OCI-LY3 (cell line): ENCODE results near the gene LRRC4C.
A peak's percentile ranks its signal among the peaks of the same experiment; 100 is the strongest.

Experiments
- H2AFZ ChIP-seq: fragments of 200-600, 300-600 bp; shearing (Covaris generic); 2 replicates; pipeline ENCODE4 v1.6.0; 2014; ENCODE audit warnings: antibody characterized with exemption, low read depth, low read length
- H3K27ac ChIP-seq: fragments of 200-600, 300-600 bp; sonication (generic); 2 replicates; pipeline ENCODE4 v1.5.1; 2014; ENCODE audit warnings: mild to moderate bottlenecking, low read length, moderate library complexity, mixed read lengths
- H3K27me3 ChIP-seq: fragments of 200-600, 300-600 bp; sonication (generic); 2 replicates; pipeline ENCODE4 v1.6.1; 2014; ENCODE audit warnings: low read depth, low read length, mixed read lengths
- H3K36me3 ChIP-seq: fragments of 200-600, 300-600 bp; sonication (generic); replicated peaks from 2 replicates; pipeline ENCODE3; 2014; ENCODE audit warnings: low read depth, low read length, mixed read lengths
- H3K4me1 ChIP-seq: fragments of 300-600, 200-600 bp; sonication (generic); 2 replicates; pipeline ENCODE4 v1.6.1; 2014; ENCODE audit warnings: low read length, mixed read lengths
- H3K4me2 ChIP-seq: fragments of 200-600, 300-600 bp; sonication (generic); 2 replicates; pipeline ENCODE4 v1.6.1; 2014; ENCODE audit warnings: low read length, mixed read lengths
- H3K4me3 ChIP-seq: fragments of 300-600, 200-600 bp; sonication (generic); 2 replicates; pipeline ENCODE4 v1.5.1; 2014; ENCODE audit warnings: antibody characterized with exemption, mild to moderate bottlenecking, low read length, moderate library complexity
- H3K79me2 ChIP-seq: fragments of 300-600, 200-600 bp; shearing (Covaris generic); 2 replicates; pipeline ENCODE4 v1.6.1; 2014; ENCODE audit warnings: mild to moderate bottlenecking, low read length, mixed read lengths
- H3K9ac ChIP-seq: fragments of 300-600, 200-600 bp; shearing (Covaris generic); 2 replicates; pipeline ENCODE4 v1.6.0; 2014; ENCODE audit warnings: mild to moderate bottlenecking, low read length, moderate library complexity
- H3K9me3 ChIP-seq: fragments of 200-600, 300-600 bp; shearing (Covaris generic); 2 replicates; pipeline ENCODE4 v1.6.1; 2014; ENCODE audit warnings: low read length, mixed read lengths; ENCODE audit not compliant: insufficient read depth
- H4K20me1 ChIP-seq: fragments of 200-600, 300-600 bp; sonication (generic); 2 replicates; pipeline ENCODE4 v1.6.1; 2016; ENCODE audit warnings: low read length, mixed read lengths; ENCODE audit not compliant: insufficient read depth
- EZH2phosphoT487 ChIP-seq: fragments of 200-600 bp; shearing (Covaris generic); IDR thresholded peaks from 2 replicates; pipeline ENCODE4 v1.6.1; 2018; ENCODE audit warnings: antibody characterized with exemption, mixed run types, low read depth
- TF ChIP-seq, protein P1 (sequence below): fragments of 200-600, 300-600 bp; sonication (generic); IDR thresholded peaks from 2 replicates; pipeline ENCODE4 v1.5.1; 2014; ENCODE audit warnings: antibody characterized with exemption, low read length, low read depth

LRRC4C gene

DNA sequence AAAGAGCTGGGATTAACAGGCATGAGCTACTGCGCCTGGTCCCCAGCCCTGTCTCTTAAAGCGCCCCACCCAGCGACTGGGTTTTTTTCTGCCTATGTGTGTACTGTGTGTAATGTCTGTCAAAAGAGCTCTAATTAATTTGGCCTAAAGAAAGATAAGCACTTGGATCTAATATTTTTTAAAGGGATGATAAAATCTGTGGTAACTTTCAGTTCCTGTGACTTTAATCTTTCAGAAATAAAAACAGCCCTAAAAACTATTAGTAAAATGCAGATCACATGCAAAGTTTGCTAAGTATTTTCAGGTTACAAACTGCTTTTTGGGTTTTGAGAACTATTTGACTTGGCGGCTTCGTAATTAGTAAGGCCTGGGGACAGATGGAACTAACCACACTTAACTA lies 1358.7 kb downstream of the LRRC4C start:
- no peak overlapping the region for H2AFZ ChIP-seq
- H3K27me3 ChIP-seq, result no peaks in the 10 kb centered on the region
- H3K9me3 ChIP-seq, result 0 out of 2 replicates have a peak, but pooled peaks cover 5% of the 10 kb centered on the region
- peaks cover 13% of the 10 kb centered on the region for H3K4me1 ChIP-seq
- no peak overlapping the region for H3K4me3 ChIP-seq
- H3K9ac ChIP-seq, result no peak overlapping the region
- no peaks in the 10 kb centered on the region for H3K79me2 ChIP-seq
- no peaks in the 10 kb centered on the region for H3K36me3 ChIP-seq
- TF ChIP-seq, protein P1, sequence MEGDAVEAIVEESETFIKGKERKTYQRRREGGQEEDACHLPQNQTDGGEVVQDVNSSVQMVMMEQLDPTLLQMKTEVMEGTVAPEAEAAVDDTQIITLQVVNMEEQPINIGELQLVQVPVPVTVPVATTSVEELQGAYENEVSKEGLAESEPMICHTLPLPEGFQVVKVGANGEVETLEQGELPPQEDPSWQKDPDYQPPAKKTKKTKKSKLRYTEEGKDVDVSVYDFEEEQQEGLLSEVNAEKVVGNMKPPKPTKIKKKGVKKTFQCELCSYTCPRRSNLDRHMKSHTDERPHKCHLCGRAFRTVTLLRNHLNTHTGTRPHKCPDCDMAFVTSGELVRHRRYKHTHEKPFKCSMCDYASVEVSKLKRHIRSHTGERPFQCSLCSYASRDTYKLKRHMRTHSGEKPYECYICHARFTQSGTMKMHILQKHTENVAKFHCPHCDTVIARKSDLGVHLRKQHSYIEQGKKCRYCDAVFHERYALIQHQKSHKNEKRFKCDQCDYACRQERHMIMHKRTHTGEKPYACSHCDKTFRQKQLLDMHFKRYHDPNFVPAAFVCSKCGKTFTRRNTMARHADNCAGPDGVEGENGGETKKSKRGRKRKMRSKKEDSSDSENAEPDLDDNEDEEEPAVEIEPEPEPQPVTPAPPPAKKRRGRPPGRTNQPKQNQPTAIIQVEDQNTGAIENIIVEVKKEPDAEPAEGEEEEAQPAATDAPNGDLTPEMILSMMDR, result no peak
- no peak for TF ChIP-seq EZH2phosphoT487
- no peaks in the 10 kb centered on the region for H4K20me1 ChIP-seq
- H3K4me2 ChIP-seq, result no peak overlapping the region
- H3K27ac ChIP-seq, result no peak overlapping the region

DNA sequence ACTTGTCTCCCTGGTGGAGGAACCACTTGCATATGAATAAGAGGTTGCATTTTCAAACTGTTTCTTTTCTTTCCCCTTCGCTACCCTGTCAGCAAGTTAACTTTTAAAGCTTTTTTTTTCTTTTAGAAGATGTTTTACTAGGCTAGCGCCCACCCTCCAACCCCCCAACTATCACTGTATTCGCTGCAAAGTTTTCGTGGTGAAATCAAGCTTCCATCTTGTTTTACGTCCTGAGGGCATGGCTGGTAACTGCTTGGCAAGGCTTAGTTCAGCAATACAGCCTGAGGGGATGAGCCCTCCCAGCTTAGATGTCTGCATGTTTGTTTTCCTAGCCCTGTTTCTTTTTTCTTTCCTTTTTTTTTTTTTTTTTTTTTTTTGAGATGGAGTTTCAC lies 1359.3 kb downstream of the LRRC4C start:
- Histone ChIP-seq H3K9me3 (0 out of 2 replicates have a peak, but pooled peaks cover 5% of the 10 kb centered on the region), H3K4me3 (no peak overlapping the region), H3K79me2 (no peaks in the 10 kb centered on the region), H3K4me2 (no peak overlapping the region), H3K27ac (no peak overlapping the region), H3K9ac (no peak overlapping the region), H2AFZ (no peak overlapping the region), H3K36me3 (no peaks in the 10 kb centered on the region), H4K20me1 (no peaks in the 10 kb centered on the region), H3K4me1 (peaks cover 19% of the 10 kb centered on the region), H3K27me3 (no peaks in the 10 kb centered on the region)
- TF ChIP-seq, protein P1, result no peak
- TF ChIP-seq EZH2phosphoT487, result no peak

DNA sequence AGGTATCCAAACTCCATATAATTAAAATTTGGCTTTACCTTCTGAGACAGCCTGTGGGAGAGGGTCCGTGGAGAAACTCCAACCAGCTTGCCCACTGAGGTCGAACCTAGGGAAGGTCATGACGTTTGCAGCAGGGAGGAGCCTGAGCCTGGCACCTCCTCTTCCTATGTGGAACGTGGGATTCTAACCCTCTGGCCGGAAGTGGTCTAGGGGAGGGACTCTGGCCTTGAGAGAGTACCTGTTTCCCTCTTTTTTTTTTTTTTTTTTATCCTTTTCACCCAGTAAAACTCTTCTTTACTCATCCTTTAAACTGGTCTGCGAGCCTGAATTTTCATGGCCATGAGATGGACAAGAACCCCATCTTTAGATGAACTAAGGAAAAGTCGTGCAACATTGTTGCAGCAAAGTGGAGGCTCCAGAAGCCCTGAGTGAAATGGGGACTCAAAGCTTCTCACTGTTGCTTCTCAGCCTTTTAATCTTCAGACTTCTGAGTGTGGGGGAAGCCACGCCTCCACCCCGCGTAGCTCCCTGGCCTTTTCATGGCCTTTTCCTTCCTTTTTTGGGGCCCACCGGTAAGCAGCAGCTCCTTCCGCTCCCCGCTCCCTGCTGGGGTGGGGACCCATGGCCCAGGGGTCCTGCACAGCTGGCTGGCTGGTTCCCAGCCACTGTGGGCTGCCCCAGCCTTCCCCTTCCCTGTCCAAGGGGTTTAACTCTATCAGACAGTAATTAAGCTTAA lies 1359.9 kb downstream of the LRRC4C start:
- no peak overlapping the region for H2AFZ ChIP-seq
- 0 out of 2 replicates have a peak, but pooled peaks cover 5% of the 10 kb centered on the region for H3K9me3 ChIP-seq
- H3K79me2 ChIP-seq, result no peaks in the 10 kb centered on the region
- no peak overlapping the region for H3K27ac ChIP-seq
- no peaks in the 10 kb centered on the region for H3K36me3 ChIP-seq
- H3K4me2 ChIP-seq, result no peak overlapping the region
- H4K20me1 ChIP-seq, result no peaks in the 10 kb centered on the region
- no peak overlapping the region for H3K9ac ChIP-seq
- TF ChIP-seq, protein P1, result no peak
- no peak for TF ChIP-seq EZH2phosphoT487
- no peaks in the 10 kb centered on the region for H3K27me3 ChIP-seq
- peaks cover 23% of the 10 kb centered on the region for H3K4me1 ChIP-seq
- no peak overlapping the region for H3K4me3 ChIP-seq

DNA sequence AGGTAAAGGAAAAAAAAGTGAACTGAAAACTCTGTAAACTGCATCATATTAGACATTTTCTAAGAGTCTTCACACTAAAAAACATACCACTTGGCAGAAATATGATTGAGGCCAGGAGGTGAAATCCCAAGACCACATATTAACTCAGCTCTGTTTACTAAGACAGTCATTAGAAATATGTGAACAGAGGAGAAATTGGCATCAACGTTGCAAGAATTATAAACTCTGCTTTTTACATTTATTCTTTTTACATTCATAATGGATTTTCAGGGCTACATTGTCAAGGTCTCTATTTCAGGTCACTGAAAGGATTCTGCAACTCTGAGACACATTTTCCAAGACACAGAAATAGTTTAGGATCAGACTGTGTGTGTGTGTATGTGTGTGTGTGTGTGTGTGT lies 1364.0 kb downstream of the LRRC4C start:
- Histone ChIP-seq H3K4me3 (no peak overlapping the region), H3K9me3 (no peaks in the 10 kb centered on the region), H3K36me3 (no peaks in the 10 kb centered on the region), H3K27me3 (no peaks in the 10 kb centered on the region), H3K4me2 (0 out of 2 replicates have a peak overlapping the region, but pooled peaks have one; percentile 9), H3K4me1 (peaks cover 35% of the 10 kb centered on the region), H2AFZ (no peak overlapping the region), H3K79me2 (no peaks in the 10 kb centered on the region), H3K9ac (no peak overlapping the region), H4K20me1 (no peaks in the 10 kb centered on the region), H3K27ac (no peak overlapping the region)
- TF ChIP-seq EZH2phosphoT487, result no peak
- TF ChIP-seq, protein P1, result no peak
